Skeletal muscle tissue (tissue), 4 donors: ENCODE results near the gene EPSTI1. TPM values are rescaled to one million over a fixed set of nuclear protein-coding genes. Genes with fewer than 3 reads are reported as not detected.
"Not testable (repeated sequence)": the region's sequence is repeated elsewhere in the genome, so short reads cannot be mapped to it uniquely, and the experiment has no call there.

Source experiments
- H3K27ac ChIP-seq: one replicate; pipeline ENCODE4 v1.7.0; 2013; ENCODE audit warnings: mild to moderate bottlenecking, low read depth, low read length, inconsistent platforms
- H3K27me3 ChIP-seq, 3 donors: one replicate each; pipeline ENCODE4 v1.7.0; 2013; ENCODE audit warnings: low read length in 3 of 3; ENCODE audit not compliant: control insufficient read depth in 3 of 3, insufficient read depth in 3 of 3
- H3K36me3 ChIP-seq, 3 donors: one replicate each; pipeline ENCODE4 v1.7.0; 2013; ENCODE audit warnings: low read length in 3 of 3; ENCODE audit not compliant: control insufficient read depth in 3 of 3, insufficient read depth in 3 of 3
- H3K4me1 ChIP-seq, 3 donors: one replicate each; pipeline ENCODE4 v1.7.0; 2013; ENCODE audit warnings: low read length in 3 of 3, mild to moderate bottlenecking in 3 of 3; ENCODE audit not compliant: control insufficient read depth in 3 of 3, insufficient read depth in 3 of 3
- H3K4me3 ChIP-seq, 3 donors: one replicate each; pipeline ENCODE4 v1.7.0; 2013; ENCODE audit warnings: low read length in 3 of 3
- H3K9ac ChIP-seq, 3 donors: one replicate each; pipeline ENCODE4 v1.7.0; 2013; ENCODE audit warnings: low read length in 3 of 3, mild to moderate bottlenecking in 3 of 3, moderate library complexity in 2 of 3, low read depth in 1 of 3
- H3K9me3 ChIP-seq, 3 donors: one replicate each; pipeline ENCODE4 v1.7.0; 2013; ENCODE audit warnings: low read length in 3 of 3; ENCODE audit not compliant: control insufficient read depth in 3 of 3
- total RNA-seq: library from RNA; depleted of rRNA; stranded (reverse); fragments of >200 nt; gene quantifications from one replicate; pipeline ENCODE4 v1.2.3, GENCODE V29; 2014
- donor health status: Osteomylitis.

The EPSTI1 gene, protein sequence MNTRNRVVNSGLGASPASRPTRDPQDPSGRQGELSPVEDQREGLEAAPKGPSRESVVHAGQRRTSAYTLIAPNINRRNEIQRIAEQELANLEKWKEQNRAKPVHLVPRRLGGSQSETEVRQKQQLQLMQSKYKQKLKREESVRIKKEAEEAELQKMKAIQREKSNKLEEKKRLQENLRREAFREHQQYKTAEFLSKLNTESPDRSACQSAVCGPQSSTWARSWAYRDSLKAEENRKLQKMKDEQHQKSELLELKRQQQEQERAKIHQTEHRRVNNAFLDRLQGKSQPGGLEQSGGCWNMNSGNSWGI
- total RNA-seq = 1.6 TPM

DNA sequence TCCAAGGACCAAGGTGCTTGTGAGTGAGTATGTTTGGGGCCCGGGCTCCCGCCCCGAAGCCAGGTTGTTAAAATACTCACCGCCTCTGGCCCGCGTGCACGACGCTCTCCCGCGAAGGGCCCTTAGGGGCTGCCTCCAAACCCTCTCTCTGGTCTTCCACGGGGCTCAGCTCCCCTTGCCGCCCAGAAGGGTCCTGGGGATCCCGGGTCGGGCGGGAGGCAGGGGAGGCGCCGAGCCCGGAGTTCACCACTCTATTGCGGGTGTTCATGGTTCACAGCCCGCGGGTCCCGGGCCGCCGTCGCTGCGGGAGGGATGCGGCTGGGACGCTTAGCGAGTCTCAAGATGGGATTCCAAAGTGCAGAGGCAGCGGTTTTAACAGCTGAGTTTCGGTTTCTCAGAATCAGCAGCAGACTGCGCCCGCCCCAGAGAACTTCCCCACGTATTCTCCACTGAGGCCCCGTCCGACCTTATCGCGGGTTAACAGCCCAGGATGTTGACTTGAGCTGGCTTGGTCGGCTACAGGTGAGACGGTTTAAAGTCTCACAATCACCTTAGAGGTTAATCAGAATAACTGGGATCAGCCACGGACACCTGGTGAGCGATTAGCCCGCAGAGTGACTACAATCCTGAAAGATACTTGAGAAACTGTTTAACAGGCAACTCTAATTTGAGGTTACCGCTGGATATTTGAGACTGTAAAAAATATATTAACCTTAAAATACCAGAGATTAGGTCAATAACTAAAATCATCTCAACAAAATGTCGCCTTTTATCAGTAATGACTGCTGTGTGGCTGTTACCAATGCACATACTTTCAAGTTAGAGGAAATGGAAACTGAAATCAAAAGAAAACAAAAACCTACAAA, at the start of gene EPSTI1:
TSS of gene EPSTI1 (minus strand) at position 344 of the 866 bp plus-strand sequence. CDS start at position 268, 76 bp downstream.
- Histone ChIP-seq H3K9me3 (no peaks in the 10 kb centered on the region), H3K36me3 (no peaks in the 10 kb centered on the region), H3K27ac (peak within 1 kb of the TSS; percentile 66), H3K4me3 (peak within 1 kb of the TSS; percentile 77 to 90 (median 82)), H3K4me1 (peaks cover 0 to 16% (median 5%) of the 10 kb centered on the region in 3 donors), H3K27me3 (no peaks in the 10 kb centered on the region), H3K9ac (peak within 1 kb of the TSS; percentile 74 to 83 (median 77))

GRCh38 chr13:43041369-43041921, 49.4 kb upstream of the EPSTI1 start:
- Histone ChIP-seq H3K27me3 (no peaks in the 10 kb centered on the region), H3K4me1 (peaks cover 5 to 6% (median 6%) of the 10 kb centered on the region in 3 donors), H3K9ac (no peak overlapping the region), H3K9me3 (no peaks in the 10 kb centered on the region), H3K27ac (no peak overlapping the region), H3K4me3 (no peak overlapping the region), H3K36me3 (no peaks in the 10 kb centered on the region)

GRCh38 chr13:43040581-43041368, 48.7 kb upstream of the EPSTI1 start:
- peaks cover 6 to 11% (median 10%) of the 10 kb centered on the region in 3 donors for H3K4me1 ChIP-seq

GRCh38 chr13:43039966-43040365, 47.9 kb upstream of the EPSTI1 start:
- H3K9ac ChIP-seq = no peak overlapping the region
- no peaks in the 10 kb centered on the region for H3K27me3 ChIP-seq
- H3K9me3 ChIP-seq = no peaks in the 10 kb centered on the region
- H3K4me1 ChIP-seq = peaks cover 6 to 11% (median 11%) of the 10 kb centered on the region in 3 donors
- no peak overlapping the region for H3K4me3 ChIP-seq
- H3K27ac ChIP-seq = no peak overlapping the region
- no peaks in the 10 kb centered on the region for H3K36me3 ChIP-seq

More at GRCh38 chr13:43040581-43041368, 48.7 kb upstream of the EPSTI1 start:
- not testable (repeated sequence) for H3K27ac ChIP-seq, H3K27me3 ChIP-seq, H3K36me3 ChIP-seq, H3K9me3 ChIP-seq, H3K9ac ChIP-seq, H3K4me3 ChIP-seq

DNA sequence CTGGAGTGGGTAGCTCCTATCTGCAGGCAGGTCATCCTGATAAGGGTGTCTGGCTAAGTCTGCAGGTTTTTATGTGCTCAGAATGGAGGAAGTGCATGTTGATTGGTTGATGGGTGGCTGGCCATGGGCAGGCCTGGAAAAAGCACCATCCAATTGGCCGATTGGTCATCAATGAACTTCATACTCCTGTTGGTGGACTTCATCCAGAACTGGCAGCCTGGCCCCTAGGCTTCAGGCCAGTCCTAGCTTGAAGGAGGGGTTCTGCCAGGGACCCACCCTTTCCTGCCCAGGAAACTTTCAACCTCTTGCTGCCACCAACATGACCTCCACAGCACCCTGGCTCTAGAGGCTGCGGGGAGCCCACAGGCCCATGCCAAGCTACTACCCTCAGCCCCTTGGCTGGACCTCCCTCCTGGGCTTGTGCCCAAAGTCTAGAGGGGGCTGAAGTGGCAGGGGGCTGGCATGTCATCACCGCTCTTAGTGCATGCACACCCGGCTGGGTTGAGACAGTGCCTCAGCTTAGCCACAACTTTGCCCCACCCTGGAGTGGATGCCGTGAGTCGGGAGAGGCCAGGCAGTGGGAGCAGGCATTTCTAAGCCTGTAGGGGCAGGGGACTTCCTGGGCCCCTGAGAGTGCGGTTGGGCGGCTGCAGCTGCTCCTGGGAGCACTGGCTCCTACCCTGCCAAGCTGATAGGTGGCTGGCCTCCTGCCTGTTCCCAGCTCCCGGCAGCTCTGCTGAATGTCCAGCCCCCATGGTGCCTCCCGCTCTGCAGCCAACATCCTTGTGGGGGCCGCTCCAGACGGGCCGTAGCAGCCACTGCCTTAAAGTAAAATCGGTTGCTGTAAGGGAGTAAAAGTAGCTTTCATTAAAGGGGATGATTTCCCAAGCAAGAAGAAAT, 44.6 kb upstream of the EPSTI1 start:
- Histone ChIP-seq H3K9me3 (no peaks in the 10 kb centered on the region), H3K27ac (no peak overlapping the region), H3K27me3 (no peaks in the 10 kb centered on the region), H3K4me1 (peaks cover 5 to 12% (median 11%) of the 10 kb centered on the region in 3 donors), H3K36me3 (peaks cover 0 to 8% (median 0%) of the 10 kb centered on the region in 3 donors), H3K9ac (no peak overlapping the region), H3K4me3 (no peak overlapping the region)

DNA sequence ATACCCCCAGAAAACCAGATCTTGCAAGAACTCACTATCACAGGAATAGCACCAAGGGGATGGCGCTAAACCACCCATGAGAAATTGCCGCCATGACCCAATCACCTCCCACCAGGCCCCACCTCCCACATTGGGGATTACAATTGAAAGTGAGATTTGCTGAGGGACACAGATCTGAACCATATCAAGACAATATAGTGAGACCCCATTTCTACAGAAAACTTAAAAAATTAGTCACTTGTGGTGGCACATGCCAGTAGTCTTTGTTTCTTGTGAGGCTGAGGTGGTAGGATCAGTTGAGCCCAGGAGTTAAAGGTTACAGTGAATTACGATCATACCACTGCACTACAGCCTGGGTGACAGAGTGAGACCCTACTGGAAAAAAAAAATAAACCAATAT, 41.0 kb upstream of the EPSTI1 start:
- Histone ChIP-seq H3K36me3 (peaks cover 0 to 12% (median 0%) of the 10 kb centered on the region in 3 donors), H3K9me3 (no peaks in the 10 kb centered on the region), H3K27ac (no peak overlapping the region), H3K4me1 (peaks cover 3 to 15% (median 11%) of the 10 kb centered on the region in 3 donors), H3K9ac (no peak overlapping the region), H3K27me3 (no peaks in the 10 kb centered on the region), H3K4me3 (no peak overlapping the region)

DNA sequence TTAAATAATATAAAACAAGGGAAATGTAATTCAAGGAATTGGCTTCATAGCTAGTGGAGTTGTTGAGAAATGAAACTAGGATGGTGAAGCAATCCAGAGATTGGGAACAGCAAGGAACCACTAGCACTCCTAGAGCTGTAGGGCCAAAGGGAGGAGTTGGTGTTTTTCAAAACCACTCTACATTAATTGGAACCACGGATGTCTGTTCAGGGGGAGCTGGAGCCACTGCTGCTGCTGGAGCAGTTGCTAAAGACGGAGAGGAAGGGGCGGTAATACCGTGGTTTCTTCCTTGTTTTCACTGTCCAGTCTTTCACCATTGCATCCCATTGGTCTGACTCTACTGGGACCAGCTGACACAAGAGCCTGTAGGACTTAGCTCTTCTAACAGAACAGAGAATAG, 39.8 kb upstream of the EPSTI1 start:
- no peak overlapping the region for H3K4me3 ChIP-seq
- H3K27ac ChIP-seq = no peak overlapping the region
- H3K36me3 ChIP-seq = peaks cover 0 to 13% (median 0%) of the 10 kb centered on the region in 3 donors
- H3K4me1 ChIP-seq = peaks cover 3 to 13% (median 9%) of the 10 kb centered on the region in 3 donors
- no peak overlapping the region for H3K9ac ChIP-seq
- no peaks in the 10 kb centered on the region for H3K27me3 ChIP-seq
- H3K9me3 ChIP-seq = no peaks in the 10 kb centered on the region

- H3K27me3 ChIP-seq = no peaks in the 10 kb centered on the region
- H3K4me3 ChIP-seq = no peak overlapping the region
- no peaks in the 10 kb centered on the region for H3K9me3 ChIP-seq
- peaks cover 2 to 9% (median 2%) of the 10 kb centered on the region in 3 donors for H3K4me1 ChIP-seq
- no peak overlapping the region for H3K27ac ChIP-seq
- H3K9ac ChIP-seq = no peak overlapping the region
- peaks cover 0 to 13% (median 0%) of the 10 kb centered on the region in 3 donors for H3K36me3 ChIP-seq
These were observed 38.5 kb upstream of the EPSTI1 start for GRCh38 chr13:43030548-43030947.

DNA sequence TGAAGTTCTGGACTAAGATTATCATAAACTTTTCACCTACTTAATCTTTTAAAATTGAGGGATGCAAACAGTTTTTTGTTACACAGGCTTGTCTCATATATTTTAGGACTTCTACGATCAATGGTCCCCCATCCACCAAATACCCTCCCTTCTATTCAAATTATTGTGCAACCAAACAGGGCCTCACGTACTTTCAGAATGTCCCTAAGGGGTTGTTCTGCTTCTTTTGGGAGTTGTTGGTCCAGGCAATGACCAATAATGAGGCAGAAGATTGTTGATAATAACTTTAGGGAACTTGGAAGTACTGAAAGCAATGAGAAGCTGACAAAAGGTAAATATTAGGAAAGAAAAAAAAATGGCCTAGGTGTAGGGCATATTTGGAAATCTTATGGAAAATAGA, 34.2 kb upstream of the EPSTI1 start:
- no peaks in the 10 kb centered on the region for H3K27me3 ChIP-seq
- no peak overlapping the region for H3K4me3 ChIP-seq
- H3K4me1 ChIP-seq = peaks cover 15 to 18% (median 15%) of the 10 kb centered on the region in 3 donors

More for the DNA sequence above, 34.2 kb upstream of the EPSTI1 start:
- Histone ChIP-seq H3K9ac (no peak overlapping the region), H3K9me3 (no peaks in the 10 kb centered on the region), H3K27ac (no peak overlapping the region), H3K36me3 (peaks cover 0 to 5% (median 0%) of the 10 kb centered on the region in 3 donors)
